K562 (cell line): ENCODE measurements around the gene SLBP. TPM values are rescaled to one million over a fixed set of nuclear protein-coding genes. Genes with fewer than 3 reads are reported as not detected.
A peak's percentile ranks its signal among the peaks of the same experiment; 100 is the strongest.

Source experiments
- ARHGAP35 ChIP-seq: fragments of 450-650 bp; IDR thresholded peaks from 2 replicates; pipeline ENCODE4 v1.6.1; 2018; ENCODE audit not compliant: partially characterized antibody
- ARID1B ChIP-seq: fragments of 450-650 bp; IDR thresholded peaks from 2 replicates; pipeline ENCODE4 v1.6.1; 2016; ENCODE audit warnings: antibody characterized with exemption, mild to moderate bottlenecking, inconsistent platforms
- ATF1 ChIP-seq, 2 experiments: fragments of 450-650 bp in 1 of 2; IDR thresholded peaks; 2 replicates each; pipeline ENCODE4 v1.6.1; 2016; ENCODE audit warnings: missing compliant biosample characterization in 1 of 2, missing genetic modification characterization in 1 of 2
- ATF3 ChIP-seq, 2 experiments: fragments of 450-650 bp in 1 of 2; sonication (generic) in 1 of 2; formaldehyde crosslinking in 1 of 2; IDR thresholded peaks in 1 of 2; conservative IDR thresholded peaks in 1 of 2; 2 replicates each; pipeline versions ENCODE4 v1.6.1 to v1.8.1; 2016 to 2023; ENCODE audit warnings: mild to moderate bottlenecking in 2 of 2, moderate library complexity in 2 of 2, inconsistent platforms in 1 of 2, missing genetic modification reagents in 1 of 2
- BACH1 ChIP-seq: fragments of 200-800 bp; sonication (Bioruptor generic); IDR thresholded peaks from 2 replicates; pipeline ENCODE4 v1.6.1; 2016; ENCODE audit warnings: missing genetic modification characterization, missing compliant biosample characterization
- BRD9 ChIP-seq: fragments of 450-650 bp; IDR thresholded peaks from 2 replicates; pipeline ENCODE4 v1.6.1; 2018; ENCODE audit warnings: low read depth; ENCODE audit not compliant: partially characterized antibody
- C11orf30 ChIP-seq: fragments of 450-650 bp; IDR thresholded peaks from 2 replicates; pipeline ENCODE4 v1.6.1; 2016; ENCODE audit warnings: low read depth, mild to moderate bottlenecking
- CTBP1 ChIP-seq: fragments of 450-650 bp; IDR thresholded peaks from 2 replicates; pipeline ENCODE4 v1.6.1; 2016; ENCODE audit warnings: borderline replicate concordance
- CTCFL ChIP-seq: IDR thresholded peaks from 2 replicates; pipeline ENCODE4 v1.6.1; 2011; ENCODE audit warnings: borderline replicate concordance, low read depth, mild to moderate bottlenecking, moderate library complexity, low read length; ENCODE audit not compliant: insufficient read depth, poor library complexity, severe bottlenecking
- EP400 ChIP-seq: fragments of 450-650 bp; IDR thresholded peaks from 2 replicates; pipeline ENCODE4 v1.6.1; 2017; ENCODE audit warnings: antibody characterized with exemption, mild to moderate bottlenecking, moderate library complexity
- HDAC1 ChIP-seq, 2 experiments: fragments of 450-650 bp; IDR thresholded peaks; 2 replicates each; pipeline ENCODE4 v1.6.1; 2016 to 2017; ENCODE audit warnings: inconsistent platforms in 1 of 2, mild to moderate bottlenecking in 1 of 2, moderate library complexity in 1 of 2
- JUND ChIP-seq, 2 experiments: IDR thresholded peaks; 2 replicates in 1 of 2; 3 replicates in 1 of 2; pipeline ENCODE4 v1.6.1; 2011; ENCODE audit warnings: borderline replicate concordance in 2 of 2, low read depth in 2 of 2, low read length in 2 of 2, improper control_type of control experiment in 1 of 2, missing biosample characterization in 1 of 2, missing genetic modification characterization in 1 of 2, missing genetic modification reagents in 1 of 2
- KDM1A ChIP-seq, 2 experiments: fragments of 450-650 bp; IDR thresholded peaks; 2 replicates each; pipeline ENCODE4 v1.6.1; 2016; ENCODE audit warnings: mild to moderate bottlenecking in 2 of 2
- MAFF ChIP-seq: IDR thresholded peaks from 2 replicates; pipeline ENCODE4 v1.6.1; 2012; ENCODE audit warnings: low read length, improper control_type of control experiment
- MAFK ChIP-seq: IDR thresholded peaks from 2 replicates; pipeline ENCODE4 v1.6.1; 2011; ENCODE audit warnings: low read length, improper control_type of control experiment
- MNT ChIP-seq, 2 experiments: fragments of 450-650 bp; conservative IDR thresholded peaks; 2 replicates each; pipeline ENCODE4 v1.6.1; 2017; ENCODE audit warnings: mild to moderate bottlenecking in 2 of 2, moderate library complexity in 2 of 2
- NRF1 ChIP-seq, 2 experiments: fragments of 450-650 bp; IDR thresholded peaks in 1 of 2; conservative IDR thresholded peaks in 1 of 2; 2 replicates each; pipeline ENCODE4 v1.6.1; 2014; ENCODE audit warnings: mild to moderate bottlenecking in 2 of 2
- VEZF1 ChIP-seq: fragments of 200-800 bp; sonication (Bioruptor generic); IDR thresholded peaks from 2 replicates; pipeline ENCODE4 v1.6.1; 2017; ENCODE audit warnings: missing genetic modification characterization, missing compliant biosample characterization
- ZNF316 ChIP-seq: fragments of 450-650 bp; IDR thresholded peaks from 2 replicates; pipeline ENCODE4 v1.6.1; 2016
- polyA plus RNA-seq, 8 experiments: library from polyadenylated mRNA; depleted of rRNA in 4 of 8; stranded (reverse) in 5 of 8; unstranded in 3 of 8; fragments of >200 nt; fragmentation: Nextera tagmentation in 2 of 8; fragmentation: Illumina TruSeq in 1 of 8; extraction: Ambion mirVana in 2 of 8; extraction: Trizol in 1 of 8; gene quantifications; 2 replicates each; pipeline versions ENCODE4 v1.2.1 to v1.2.3, GENCODE V29; 2011 to 2014; ENCODE audit warnings: inconsistent platforms in 1 of 8, missing spikeins in 1 of 8
- total RNA-seq, 7 experiments: library from RNA; depleted of rRNA in 6 of 7; stranded (reverse); fragments of >200 nt in 6 of 7; fragmentation: Illumina TruSeq in 2 of 7; extraction: Trizol in 2 of 7; gene quantifications; 2 replicates each; pipeline versions ENCODE4 v1.2.1 to v1.2.3, GENCODE V29; 2011 to 2021; ENCODE audit warnings: low replicate concordance in 1 of 7

The SLBP gene
- total and polyA plus RNA-seq, 9 of the 15 experiments (the other 6 are each of a cell fraction or from before 2014, with no cell fraction given): 49.4 to 221 (median 162) TPM

- 0 out of 4 replicates have a peak, but pooled peaks of 1 of the 2 experiments have one; percentile 31 for TF ChIP-seq MNT (conservative IDR thresholded peaks at IDR 0.05)
- 0 out of 4 replicates have a peak, but pooled peaks of 1 of the 2 experiments have one; percentile 41 for TF ChIP-seq KDM1A (IDR thresholded peaks at IDR 0.05)
- TF ChIP-seq VEZF1 (CRISPR knock-in tag): peak; percentile 57
- no peak for TF ChIP-seq CTCFL
- peak; percentile 96 for TF ChIP-seq C11orf30
- TF ChIP-seq ARID1B: peak; percentile 53; the same call in 1 of the 2 replicates
- TF ChIP-seq MAFK: peak; percentile 91
- 0 out of 4 replicates have a peak, but pooled peaks of 1 of the 2 experiments have one; percentile 10 for TF ChIP-seq NRF1 (conservative IDR thresholded peaks at IDR 0.05 in 1 of 2, IDR thresholded peaks at IDR 0.05 in 1 of 2)
- no peak for TF ChIP-seq ARHGAP35
- TF ChIP-seq MAFF: peak; percentile 93
- no peak for TF ChIP-seq BRD9
- TF ChIP-seq ATF3 (IDR thresholded peaks at IDR 0.05): peak; percentile 47
- TF ChIP-seq ATF3 (CRISPR knock-in tag; conservative IDR thresholded peaks at IDR 0.05): no peak
- no peak for TF ChIP-seq ATF1 (CRISPR knock-in tag; IDR thresholded peaks at IDR 0.05)
- peak; percentile 80 for TF ChIP-seq ATF1 (tag; IDR thresholded peaks at IDR 0.05)
- TF ChIP-seq EP400: peak; percentile 44; the same call in 1 of the 2 replicates
- TF ChIP-seq CTBP1: peak; percentile 67; the same call in 1 of the 2 replicates
- TF ChIP-seq HDAC1 (IDR thresholded peaks at IDR 0.05): 0 out of 4 replicates have a peak, but pooled peaks of 1 of the 2 experiments have one; percentile 13
- peak; percentile 98 for TF ChIP-seq ZNF316
- peak; percentile 54; the same call in 1 of the 2 replicates for TF ChIP-seq JUND (IDR thresholded peaks at IDR 0.05; ENCODE audit: borderline replicate concordance, low read depth, low read length)
- peak; percentile 57; the same call in 2 of the 3 replicates for TF ChIP-seq JUND (tag; IDR thresholded peaks at IDR 0.05; ENCODE audit: borderline replicate concordance, low read depth, low read length)
- TF ChIP-seq BACH1 (tag): peak; percentile 52; the same call in 1 of the 2 replicates
Measured at GRCh38 chr4:1676605-1677525, 35.3 kb downstream of the SLBP start (continued).
